Loucy (cell line): ENCODE data around the gene TEN1.

Experiments
- H2AFZ ChIP-seq: fragments of 200-600 bp; sonication (generic); 2 replicates; pipeline ENCODE4 v1.6.0; 2016; ENCODE audit warnings: antibody characterized with exemption, mild to moderate bottlenecking, low read length, moderate library complexity
- H3F3A ChIP-seq: fragments of 200-600 bp; 2 replicates; pipeline ENCODE4 v1.6.0; 2016; ENCODE audit warnings: antibody characterized with exemption, low read depth, mild to moderate bottlenecking
- H3K27me3 ChIP-seq: fragments of 200-600 bp; sonication (generic); 2 replicates; pipeline ENCODE4 v1.6.1; 2014; ENCODE audit warnings: low read length, mild to moderate bottlenecking; ENCODE audit not compliant: insufficient read depth, poor library complexity, severe bottlenecking
- H3K36me3 ChIP-seq: fragments of 200-600 bp; sonication (generic); 2 replicates; pipeline ENCODE4 v1.6.1; 2016; ENCODE audit warnings: low read length; ENCODE audit not compliant: insufficient read depth
- H3K4me1 ChIP-seq: fragments of 200-600 bp; sonication (generic); 2 replicates; pipeline ENCODE4 v1.5.1; 2014; ENCODE audit warnings: low read length, mild to moderate bottlenecking; ENCODE audit not compliant: insufficient read depth, poor library complexity, severe bottlenecking
- H3K4me2 ChIP-seq: fragments of 200-600 bp; sonication (generic); 2 replicates; pipeline ENCODE4 v1.6.0; 2014; ENCODE audit warnings: antibody characterized with exemption, low read length, low read depth, mild to moderate bottlenecking; ENCODE audit not compliant: poor library complexity, severe bottlenecking
- H3K4me3 ChIP-seq: fragments of 200-600 bp; sonication (generic); 2 replicates; pipeline ENCODE4 v1.5.1; 2014; ENCODE audit warnings: low read length, mild to moderate bottlenecking, mixed read lengths; ENCODE audit not compliant: poor library complexity, severe bottlenecking
- H3K79me2 ChIP-seq: fragments of 200-600 bp; sonication (generic); 2 replicates; pipeline ENCODE4 v1.6.1; 2014; ENCODE audit warnings: low read length; ENCODE audit not compliant: insufficient read depth
- H3K9ac ChIP-seq: fragments of 200-600 bp; sonication (generic); 2 replicates; pipeline ENCODE4 v1.6.0; 2014; ENCODE audit warnings: mild to moderate bottlenecking, low read depth, low read length, moderate library complexity; ENCODE audit not compliant: poor library complexity, severe bottlenecking
- H3K9me2 ChIP-seq: fragments of 200-600 bp; sonication (generic); replicated peaks from 2 replicates; pipeline ENCODE4 v1.6.1; 2016; ENCODE audit warnings: low read depth, low read length, mixed read lengths
- H3K9me3 ChIP-seq: fragments of 200-600 bp; sonication (generic); 2 replicates; pipeline ENCODE4 v1.6.1; 2014; ENCODE audit warnings: mild to moderate bottlenecking, antibody characterized with exemption, low read length, low read depth; ENCODE audit not compliant: insufficient read depth
- H4K20me1 ChIP-seq: fragments of 200-600 bp; sonication (generic); 2 replicates; pipeline ENCODE4 v1.6.0; 2014; ENCODE audit warnings: antibody characterized with exemption, low read length, mild to moderate bottlenecking; ENCODE audit not compliant: insufficient read depth, poor library complexity, severe bottlenecking
- EZH2phosphoT487 ChIP-seq: fragments of 200-600 bp; IDR thresholded peaks from 2 replicates; pipeline ENCODE4 v1.6.1; 2018; ENCODE audit warnings: antibody characterized with exemption, mild to moderate bottlenecking, moderate library complexity, borderline replicate concordance
- TF ChIP-seq, protein P1 (sequence below): fragments of 200-600 bp; sonication (generic); conservative IDR thresholded peaks from 2 replicates; pipeline ENCODE4 v1.5.1; 2014; ENCODE audit warnings: mild to moderate bottlenecking, antibody characterized with exemption, low read length

TEN1 gene

GRCh38 chr17:76004750-76005262 lies 25.8 kb downstream of the TEN1 start:
- H3K27me3 ChIP-seq = no peaks in the 10 kb centered on the region
- H3K4me2 ChIP-seq = no peak overlapping the region
- peak overlapping the region; percentile 63 for H3K9ac ChIP-seq
- no peaks in the 10 kb centered on the region for H3K9me2 ChIP-seq
- H3K4me3 ChIP-seq = no peak overlapping the region
- TF ChIP-seq, protein P1, sequence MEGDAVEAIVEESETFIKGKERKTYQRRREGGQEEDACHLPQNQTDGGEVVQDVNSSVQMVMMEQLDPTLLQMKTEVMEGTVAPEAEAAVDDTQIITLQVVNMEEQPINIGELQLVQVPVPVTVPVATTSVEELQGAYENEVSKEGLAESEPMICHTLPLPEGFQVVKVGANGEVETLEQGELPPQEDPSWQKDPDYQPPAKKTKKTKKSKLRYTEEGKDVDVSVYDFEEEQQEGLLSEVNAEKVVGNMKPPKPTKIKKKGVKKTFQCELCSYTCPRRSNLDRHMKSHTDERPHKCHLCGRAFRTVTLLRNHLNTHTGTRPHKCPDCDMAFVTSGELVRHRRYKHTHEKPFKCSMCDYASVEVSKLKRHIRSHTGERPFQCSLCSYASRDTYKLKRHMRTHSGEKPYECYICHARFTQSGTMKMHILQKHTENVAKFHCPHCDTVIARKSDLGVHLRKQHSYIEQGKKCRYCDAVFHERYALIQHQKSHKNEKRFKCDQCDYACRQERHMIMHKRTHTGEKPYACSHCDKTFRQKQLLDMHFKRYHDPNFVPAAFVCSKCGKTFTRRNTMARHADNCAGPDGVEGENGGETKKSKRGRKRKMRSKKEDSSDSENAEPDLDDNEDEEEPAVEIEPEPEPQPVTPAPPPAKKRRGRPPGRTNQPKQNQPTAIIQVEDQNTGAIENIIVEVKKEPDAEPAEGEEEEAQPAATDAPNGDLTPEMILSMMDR = no peak
- TF ChIP-seq EZH2phosphoT487 = no peak
- H3K79me2 ChIP-seq = no peaks in the 10 kb centered on the region
- H3K9me3 ChIP-seq = no peaks in the 10 kb centered on the region
- peaks cover 13% of the 10 kb centered on the region; the same call in 1 of the 2 replicates for H3K36me3 ChIP-seq
- H4K20me1 ChIP-seq = no peaks in the 10 kb centered on the region
- H3K4me1 ChIP-seq = peaks cover 17% of the 10 kb centered on the region
- no peak overlapping the region for H2AFZ ChIP-seq
- no peaks in the 10 kb centered on the region for H3F3A ChIP-seq

GRCh38 chr17:76005263-76006149 lies 26.5 kb downstream of the TEN1 start:
- Histone ChIP-seq H3K79me2 (no peaks in the 10 kb centered on the region), H2AFZ (peak overlapping the region; percentile 69; the same call in 1 of the 2 replicates), H3K4me3 (no peak overlapping the region), H3K4me1 (peaks cover 11% of the 10 kb centered on the region), H3K9ac (peak overlapping the region; percentile 63), H3K9me3 (no peaks in the 10 kb centered on the region), H3K27me3 (no peaks in the 10 kb centered on the region), H3K36me3 (peaks cover 13% of the 10 kb centered on the region; the same call in 1 of the 2 replicates), H4K20me1 (no peaks in the 10 kb centered on the region), H3K4me2 (peak overlapping the region; percentile 1), H3F3A (no peaks in the 10 kb centered on the region), H3K9me2 (no peaks in the 10 kb centered on the region)
- TF ChIP-seq, protein P1 = peak; percentile 91
- no peak for TF ChIP-seq EZH2phosphoT487

DNA sequence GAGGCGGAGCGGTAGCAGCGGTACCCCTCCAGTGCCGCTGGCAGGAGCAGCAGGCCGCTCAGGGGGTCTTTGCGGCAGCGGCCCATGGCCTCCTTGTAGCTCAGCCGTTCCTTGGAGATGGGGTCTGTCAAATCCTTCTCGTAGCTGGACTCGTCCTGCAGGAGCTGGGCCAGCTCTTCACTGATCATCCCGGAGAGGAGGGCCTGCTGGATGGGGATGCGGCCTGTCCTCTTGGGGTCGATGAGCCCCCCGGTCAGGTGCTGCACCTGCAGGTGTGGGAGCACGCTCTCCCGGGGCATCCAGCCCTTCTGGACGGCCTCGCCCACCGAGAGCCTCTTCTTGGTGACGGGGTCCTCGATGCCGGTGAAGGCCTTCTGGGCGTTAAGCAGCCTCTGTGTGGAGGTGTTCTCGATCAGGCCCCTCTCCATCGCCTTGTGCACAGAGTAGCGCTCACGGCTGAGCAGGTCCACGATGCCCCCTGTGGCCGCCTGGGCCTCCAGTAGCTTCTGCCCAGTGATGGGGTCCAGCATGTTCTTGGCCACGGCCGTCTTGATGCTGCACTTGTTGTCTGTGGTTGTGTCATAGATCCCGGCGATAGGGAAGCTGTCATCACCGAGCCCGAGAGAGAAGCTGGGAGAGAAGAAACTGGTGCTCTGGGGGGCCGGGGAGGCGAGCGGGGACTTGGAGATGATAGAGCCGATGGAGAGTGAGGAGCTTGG lies 28.2 kb downstream of the TEN1 start:
- Histone ChIP-seq H4K20me1 (no peaks in the 10 kb centered on the region), H3K4me3 (no peak overlapping the region), H3K9me3 (no peaks in the 10 kb centered on the region), H2AFZ (no peak overlapping the region), H3K79me2 (no peaks in the 10 kb centered on the region), H3K4me2 (no peak overlapping the region), H3K9ac (no peak overlapping the region), H3K36me3 (peaks cover 6% of the 10 kb centered on the region; the same call in 1 of the 2 replicates), H3K27me3 (no peaks in the 10 kb centered on the region), H3K9me2 (no peaks in the 10 kb centered on the region), H3K4me1 (peaks cover 11% of the 10 kb centered on the region), H3F3A (no peaks in the 10 kb centered on the region)
- TF ChIP-seq, protein P1 = no peak
- no peak for TF ChIP-seq EZH2phosphoT487
